Ishikawa (cell line): Measurements from ENCODE around the gene AKR1C8.

ENCODE experiments used
- EP300 ChIP-seq: IDR thresholded peaks from 2 replicates; pipeline ENCODE4 v1.6.1; 2012; ENCODE audit warnings: borderline replicate concordance
- FOXM1 ChIP-seq: IDR thresholded peaks from 2 replicates; pipeline ENCODE4 v1.6.1; 2012; ENCODE audit warnings: low read depth, borderline replicate concordance

DNA sequence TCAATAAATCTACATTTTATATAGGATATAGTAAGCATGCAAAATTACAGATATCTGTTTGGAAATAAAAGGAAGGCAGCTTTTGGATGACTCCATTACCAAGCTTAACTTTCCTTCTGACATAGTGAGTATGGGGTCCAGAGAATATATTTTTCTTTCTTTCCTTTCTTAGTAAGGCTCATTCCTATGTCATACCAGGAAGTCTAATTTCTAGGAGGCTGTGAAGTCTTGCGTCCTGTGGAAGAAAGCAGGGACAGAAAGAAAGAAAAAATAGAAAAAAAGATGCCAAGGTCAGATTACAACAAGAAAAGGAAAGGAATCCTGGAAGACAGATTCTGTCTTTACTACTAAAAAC lies 36.3 kb downstream of the AKR1C8 start:
- TF ChIP-seq EP300 (no peak), FOXM1 (no peak)
